Testis (tissue), 3 donors: ENCODE data around the gene TIMM8A. TPM values are rescaled to one million over a fixed set of nuclear protein-coding genes. Genes with fewer than 3 reads are reported as not detected.

Experiments used
- polyA plus RNA-seq: library from polyadenylated mRNA; stranded (reverse); fragments of 350-450 nt; fragmentation: Illumina TruSeq; extraction: RNeasy Lipid Tissue Mini Kit (QIAGEN cat#74804); gene quantifications from one replicate; pipeline ENCODE4 v1.2.3, GENCODE V29; 2014; ENCODE audit warnings: low read depth, low replicate concordance; ENCODE audit not compliant: insufficient read depth
- small RNA-seq, 2 donors: library from RNA; depleted of rRNA; stranded (forward); fragments of <200 nt; gene quantifications; one replicate each; pipeline ENCODE3, GENCODE V24; 2016
- total RNA-seq, 2 donors: library from RNA; depleted of rRNA; stranded (reverse); fragments of >200 nt; gene quantifications; one replicate each; pipeline ENCODE4 v1.2.3, GENCODE V29; 2016

Gene TIMM8A
- total and polyA plus RNA-seq, 3 donors from 2014 or later: 8.2 to 11.1 (median 9.3) TPM

Small RNAs within 50 kb of the gene (small RNA-seq; reads per million reads assigned to genes)
- gene RNU6-934P: 0 reads per million in 2 donors

Other genes with a start within 250 kb of the TIMM8A start
- 1 to 10 TPM; 1.6 to 1.7 TPM for gene DRP2, start 129.0 kb downstream of the TIMM8A start, total RNA-seq
- 0.82 TPM for gene DRP2, start 129.0 kb downstream of the TIMM8A start, polyA plus RNA-seq
- 10 to 100 TPM; 80.1 to 86.0 TPM for gene TAF7L, start 57.4 kb downstream of the TIMM8A start, total RNA-seq
- gene TAF7L, start 57.4 kb downstream of the TIMM8A start, polyA plus RNA-seq: 50.0 TPM
- gene BTK, start 37.4 kb upstream of the TIMM8A start, total RNA-seq: 1 to 10 TPM; 3.6 to 6.9 TPM
- gene BTK, start 37.4 kb upstream of the TIMM8A start, polyA plus RNA-seq: 3.9 TPM
- 100 to 1,000 TPM; 177 to 507 TPM for gene RPL36A, start 42.3 kb upstream of the TIMM8A start, total RNA-seq
- gene RPL36A, start 42.3 kb upstream of the TIMM8A start, polyA plus RNA-seq: 619 TPM
- gene GLA, start 59.2 kb upstream of the TIMM8A start, total RNA-seq: 10 to 100 TPM; 12.5 to 16.2 TPM
- 17.9 TPM for gene GLA, start 59.2 kb upstream of the TIMM8A start, polyA plus RNA-seq
- gene HNRNPH2, start 59.5 kb upstream of the TIMM8A start, total RNA-seq: 10 to 100 TPM; 31.1 to 39.5 TPM
- gene HNRNPH2, start 59.5 kb upstream of the TIMM8A start, polyA plus RNA-seq: 46.3 TPM
- 10 to 100 TPM; 12.1 to 13.3 TPM for gene ARMCX4, start 136.7 kb upstream of the TIMM8A start, total RNA-seq
- gene ARMCX4, start 136.7 kb upstream of the TIMM8A start, polyA plus RNA-seq: 4.5 TPM
- gene ARMCX1, start 201.8 kb upstream of the TIMM8A start, total RNA-seq: 10 to 100 TPM; 12.6 to 13.1 TPM
- gene ARMCX1, start 201.8 kb upstream of the TIMM8A start, polyA plus RNA-seq: 14.3 TPM